ENCODE measurements around the gene KLHL29.

Gene KLHL29

GRCh38 chr2:23422089-23423061 lies 37.4 kb downstream of the KLHL29 start:
- DNase-seq (ENCODE audit: low read depth, low spot score): no peak

DNA sequence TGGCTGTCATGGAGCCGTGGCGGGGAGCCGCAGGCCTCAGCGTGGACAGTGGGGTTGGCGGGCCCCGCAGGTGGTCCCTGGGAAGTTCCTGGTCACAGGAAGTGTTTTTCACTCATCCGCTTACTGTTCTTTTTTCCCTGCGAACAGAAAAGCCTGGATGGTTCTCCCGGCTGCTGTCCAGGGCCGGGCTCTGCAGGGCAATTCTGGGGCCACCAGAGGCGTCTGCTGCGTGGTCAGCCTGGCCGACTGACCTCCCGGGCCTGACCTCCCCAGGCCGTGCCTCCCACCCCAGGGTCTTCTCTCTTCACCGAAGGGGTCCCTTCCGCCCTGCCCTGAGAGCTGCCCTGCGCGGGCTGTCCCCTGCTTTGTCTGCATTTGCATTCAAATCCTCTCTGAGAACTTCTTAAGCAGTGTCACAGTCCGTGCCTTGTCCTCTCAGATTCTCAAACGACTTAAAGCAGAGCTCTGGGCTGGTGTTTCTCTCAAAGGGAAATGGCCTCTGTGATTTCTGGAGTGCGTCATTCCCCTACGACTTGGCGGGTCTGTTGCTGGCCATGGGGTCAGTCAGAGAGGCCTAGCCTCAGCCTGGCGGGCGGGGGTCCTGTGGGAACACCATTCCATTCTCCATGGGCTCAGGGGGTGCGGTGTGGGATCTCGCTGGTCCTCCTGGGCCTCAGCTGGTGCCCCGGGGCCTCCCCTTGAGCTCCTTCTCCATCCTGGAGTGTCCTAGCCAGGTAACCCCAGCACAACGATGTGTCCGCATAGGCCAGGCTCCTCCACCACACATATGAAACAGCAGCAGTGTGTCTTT lies 38.3 kb downstream of the KLHL29 start:
- DNase-seq (ENCODE audit: low read depth, low spot score): no peak

DNA sequence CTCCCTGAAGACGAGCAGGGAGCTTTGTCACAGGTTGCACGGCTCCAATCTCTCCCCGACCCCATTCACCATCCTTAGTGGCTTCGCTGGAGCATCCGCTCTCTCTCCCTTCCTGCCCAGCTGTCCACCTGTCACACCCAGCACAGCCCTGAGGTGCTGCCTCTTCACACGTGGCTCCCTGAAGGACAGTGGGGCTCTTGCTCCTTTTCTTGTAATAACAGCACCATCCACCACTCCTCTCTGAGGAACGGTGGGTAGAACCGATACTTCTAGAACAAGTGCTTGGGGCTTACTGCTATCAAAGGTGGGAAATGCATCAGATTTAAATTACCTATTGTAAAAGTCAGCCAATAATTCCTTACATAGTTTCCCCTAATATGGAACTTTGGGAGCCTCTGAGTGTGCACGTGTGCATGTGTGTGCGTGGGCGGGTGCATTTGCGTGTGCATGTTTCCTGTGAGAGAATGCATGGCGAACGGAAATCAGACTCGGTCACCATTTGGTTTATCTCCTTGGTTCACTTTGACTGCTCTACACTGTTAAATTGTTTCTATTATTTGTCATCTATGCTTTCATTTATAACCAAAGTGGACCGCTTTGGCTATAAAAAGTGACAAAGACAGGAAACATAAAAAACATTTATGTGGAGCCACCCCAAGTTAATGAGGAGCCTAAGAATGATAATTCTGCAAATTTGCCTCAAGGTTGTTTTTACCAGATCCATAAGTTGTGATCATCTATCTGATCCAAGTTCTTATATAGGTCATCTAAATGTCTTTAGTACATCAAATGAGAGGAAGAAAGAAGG lies 39.1 kb downstream of the KLHL29 start:
- DNase-seq (ENCODE audit: low read depth, low spot score): no peak

DNA sequence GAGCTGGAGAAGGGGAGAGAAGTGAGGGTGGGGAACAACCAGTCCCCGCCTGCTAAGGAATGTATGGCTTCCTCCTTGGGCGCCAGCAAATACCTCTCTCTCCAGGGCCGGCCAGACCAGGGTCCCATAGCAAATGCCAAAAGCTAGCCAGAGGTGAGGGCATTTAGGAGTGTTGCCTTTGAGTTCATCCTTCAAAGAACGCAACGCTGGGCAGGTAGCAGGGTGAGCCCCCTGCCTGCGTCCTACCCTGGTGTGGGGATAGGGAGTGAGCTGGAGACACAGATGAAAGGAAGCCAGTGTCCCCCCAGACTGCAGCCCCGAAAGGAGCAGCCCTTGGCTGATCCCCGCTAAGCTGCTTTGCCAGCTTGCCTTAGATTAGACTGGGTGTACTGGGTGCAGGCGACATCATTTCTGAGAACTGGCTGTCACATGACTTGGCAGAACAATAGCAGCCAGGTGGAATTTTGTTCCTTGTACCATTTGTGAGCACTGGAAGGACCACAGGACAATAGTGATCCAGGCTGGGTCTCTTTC lies 40.4 kb downstream of the KLHL29 start:
- DNase-seq (ENCODE audit: low read depth, low spot score): no peak

- no peak for DNase-seq (ENCODE audit: low read depth, low spot score)
Measured at GRCh38 chr2:23425885-23426262, 40.9 kb downstream of the KLHL29 start.

DNA sequence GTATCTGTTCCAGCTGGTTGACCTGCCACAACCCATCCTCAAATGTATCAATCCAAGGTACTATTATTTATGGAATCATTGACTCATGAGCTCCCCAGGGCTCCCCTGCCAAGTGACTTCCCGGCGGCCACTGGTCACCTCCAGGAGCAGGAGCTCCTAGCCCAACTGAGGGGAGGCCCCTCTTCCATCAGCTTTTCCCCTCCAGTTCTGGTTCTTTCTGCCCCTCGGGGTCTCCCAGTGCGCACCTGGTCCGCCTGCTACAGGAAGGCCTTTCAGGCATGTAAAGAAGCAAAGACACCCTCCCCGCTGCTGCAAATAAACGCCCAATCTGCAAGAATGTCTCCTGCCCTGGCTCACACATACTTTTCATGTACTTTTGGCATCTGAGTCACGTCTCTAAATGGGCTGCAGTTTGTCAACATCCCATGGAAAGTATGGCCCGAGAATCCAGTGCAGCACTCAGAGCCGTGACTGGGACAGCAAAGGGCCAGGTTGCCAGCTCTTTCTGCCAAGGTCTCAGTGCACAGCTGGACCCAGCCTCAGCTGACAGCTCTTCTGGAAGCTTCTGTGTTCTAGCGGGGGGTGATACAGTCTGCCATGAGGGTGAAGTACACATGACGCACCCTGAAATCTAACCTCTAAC lies 41.4 kb downstream of the KLHL29 start:
- DNase-seq (ENCODE audit: low read depth, low spot score): no peak

DNA sequence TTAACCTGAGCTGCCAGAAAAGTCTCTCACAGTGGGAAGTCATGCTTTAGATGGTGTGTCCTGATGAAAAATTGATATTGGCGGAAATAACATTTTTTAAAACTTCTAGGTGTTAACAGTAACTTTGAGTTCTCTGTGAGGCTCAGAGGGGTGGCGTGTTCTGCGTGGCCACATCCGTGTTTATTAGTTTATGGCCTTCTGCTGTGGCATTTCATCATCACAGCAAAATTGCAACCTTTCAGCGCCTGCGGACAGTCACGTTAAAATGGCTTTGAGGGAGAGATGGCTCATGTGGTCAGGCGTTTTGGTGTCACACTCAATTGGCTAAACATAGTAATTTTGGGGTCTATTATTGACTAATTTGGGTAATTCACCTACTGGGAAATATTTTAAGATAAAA lies 42.4 kb downstream of the KLHL29 start:
- DNase-seq (ENCODE audit: low read depth, low spot score): no peak

- no peak for DNase-seq (ENCODE audit: low read depth, low spot score)
Measured at GRCh38 chr2:23427976-23428375, 43.0 kb downstream of the KLHL29 start.

GRCh38 chr2:23429036-23429435 lies 44.1 kb downstream of the KLHL29 start:
- DNase-seq (ENCODE audit: low read depth, low spot score): no peak

- DNase-seq (ENCODE audit: low read depth, low spot score): no peak
Measured at GRCh38 chr2:23430263-23430662, 45.3 kb downstream of the KLHL29 start.

DNA sequence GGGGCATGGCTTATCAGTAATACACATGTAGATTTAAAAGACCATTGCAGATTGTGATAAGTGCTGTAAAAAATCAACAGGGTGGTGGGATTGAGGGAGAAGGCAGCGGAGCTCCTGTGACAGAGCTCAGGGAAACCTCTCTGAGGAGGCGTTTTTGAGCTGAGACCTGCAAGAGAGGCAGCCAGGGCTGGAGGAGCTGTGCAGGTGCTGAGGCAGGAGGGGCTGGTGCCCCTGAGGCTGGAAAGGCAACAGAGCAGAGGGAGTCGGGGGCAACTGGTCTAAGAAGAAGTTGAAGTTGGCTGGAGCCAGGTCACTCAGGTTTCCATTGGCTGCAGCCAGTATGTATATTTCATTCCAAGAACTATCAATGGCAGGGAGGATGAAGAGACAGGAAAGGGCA lies 47.6 kb downstream of the KLHL29 start:
- DNase-seq (ENCODE audit: low read depth, low spot score): no peak

- DNase-seq (ENCODE audit: low read depth, low spot score): no peak
Measured at GRCh38 chr2:23433282-23433681, 48.3 kb downstream of the KLHL29 start.

- DNase-seq (ENCODE audit: low read depth, low spot score): no peak
Measured at GRCh38 chr2:23434721-23435121, 49.7 kb downstream of the KLHL29 start.

DNA sequence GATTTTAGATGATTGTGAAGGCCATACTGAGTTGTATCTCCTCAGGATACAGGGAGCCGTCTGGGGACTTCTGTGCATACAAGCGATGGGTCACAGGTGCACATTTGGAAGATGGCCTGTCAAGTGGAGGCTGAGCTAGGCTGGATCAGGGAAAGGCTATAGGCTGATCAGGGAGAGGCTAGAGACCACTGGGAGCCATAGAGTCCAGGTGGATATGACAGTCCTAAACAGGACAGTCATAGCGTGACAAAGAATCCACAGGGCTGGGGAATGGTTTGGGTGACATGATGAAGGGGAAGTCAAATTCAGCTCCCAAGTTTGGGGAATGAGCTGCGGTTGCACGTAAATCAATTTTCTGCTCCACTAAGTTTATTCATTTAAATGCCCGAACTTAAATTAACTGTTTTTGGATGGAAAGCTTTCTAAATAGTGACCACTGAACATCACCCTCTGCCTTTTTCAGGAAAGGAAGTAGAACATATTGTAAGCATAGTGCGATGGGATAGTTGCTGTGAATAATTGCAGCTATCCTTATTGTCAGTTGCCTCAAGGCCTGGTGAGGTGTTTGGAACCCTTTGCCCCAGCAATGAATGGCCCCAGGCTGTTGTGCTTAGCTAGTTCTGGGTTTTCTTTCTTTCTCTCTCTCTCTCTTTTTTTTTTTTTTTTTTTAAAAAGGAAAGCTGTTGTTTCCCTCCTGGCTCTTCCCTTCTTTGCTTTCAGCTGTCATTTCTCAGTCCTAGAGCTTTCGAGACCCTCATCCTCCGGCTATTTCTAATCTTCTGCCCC lies 50.5 kb downstream of the KLHL29 start:
- no peak for DNase-seq (ENCODE audit: low read depth, low spot score)

DNA sequence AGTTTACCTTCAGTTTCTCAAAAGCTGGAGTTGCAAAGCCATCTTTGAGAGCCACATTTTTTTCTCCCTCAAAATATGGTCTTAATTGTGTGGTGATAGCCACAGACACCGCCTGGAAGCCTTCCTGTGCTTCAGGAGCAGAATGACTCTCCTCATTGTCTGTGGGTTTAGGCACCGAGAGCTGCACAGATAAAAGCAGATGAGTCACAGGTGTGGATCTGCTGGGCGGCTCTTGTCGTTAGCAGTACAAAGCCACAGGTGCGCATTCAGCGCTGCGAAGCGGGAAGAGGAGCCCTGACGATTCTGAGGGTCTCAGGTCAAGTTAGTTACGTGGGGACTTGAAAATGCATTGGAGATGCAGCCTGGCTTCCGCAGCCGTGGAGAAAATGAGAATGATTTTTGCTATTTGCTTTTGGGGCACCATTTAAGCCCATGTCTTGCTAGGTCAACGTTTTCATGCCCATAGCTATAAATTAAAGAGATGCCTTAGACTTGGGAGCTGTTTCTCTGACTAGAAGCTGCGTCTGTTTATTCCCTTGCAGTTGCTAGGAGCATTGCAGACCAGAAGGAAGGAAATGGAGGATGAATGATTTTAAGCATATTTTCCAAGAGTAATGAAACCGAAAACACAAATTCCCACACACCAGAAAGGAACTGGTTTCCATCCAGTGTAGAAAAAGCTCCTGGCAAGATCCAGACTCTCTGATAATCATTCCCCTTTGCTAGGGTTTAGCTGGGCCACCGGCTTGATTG lies 51.5 kb downstream of the KLHL29 start:
- no peak for DNase-seq (ENCODE audit: low read depth, low spot score)

GRCh38 chr2:23441414-23441813 lies 56.4 kb downstream of the KLHL29 start:
- DNase-seq (ENCODE audit: low read depth, low spot score): no peak

DNA sequence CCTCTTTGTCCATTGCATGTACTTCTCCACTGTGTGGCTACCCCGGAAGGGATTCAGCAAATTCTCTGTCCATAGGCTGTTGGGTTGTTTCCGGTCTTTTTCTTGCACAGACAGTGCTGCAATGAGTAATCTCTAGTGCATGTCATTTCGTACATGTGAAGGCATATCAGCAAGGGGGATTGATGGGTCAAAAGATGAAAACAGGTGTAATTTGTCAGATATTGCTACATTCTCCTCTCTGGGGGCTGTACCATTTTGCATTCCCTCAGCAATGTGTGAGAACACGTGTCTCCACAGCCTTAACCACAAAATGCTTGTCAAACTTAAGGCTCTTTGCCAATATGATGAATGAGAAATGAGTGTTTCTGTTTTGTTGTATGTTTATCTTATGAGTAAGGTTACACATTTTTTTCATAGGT lies 60.5 kb downstream of the KLHL29 start:
- DNase-seq (ENCODE audit: low read depth, low spot score): no peak

DNA sequence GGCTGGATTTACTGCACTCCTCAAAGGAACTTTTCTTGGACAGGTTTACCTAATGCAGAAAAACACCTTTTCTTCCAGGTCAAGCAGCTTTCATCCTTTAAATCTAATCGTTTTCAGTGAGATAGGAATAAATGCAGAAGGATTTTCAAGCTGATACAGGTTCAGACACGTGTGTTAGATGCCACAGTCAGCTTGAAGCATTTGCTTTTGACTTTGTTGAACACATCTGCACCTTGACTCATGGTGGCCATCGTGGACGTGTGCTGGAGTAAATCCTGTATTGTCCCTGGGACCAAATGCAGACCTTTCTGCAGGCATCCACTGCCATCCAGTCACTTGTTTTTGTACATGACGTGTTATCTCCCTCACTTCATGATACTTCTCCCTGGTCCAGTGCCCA lies 61.9 kb downstream of the KLHL29 start:
- no peak for DNase-seq (ENCODE audit: low read depth, low spot score)

- no peak for DNase-seq (ENCODE audit: low read depth, low spot score)
Measured at GRCh38 chr2:23447405-23447804, 62.4 kb downstream of the KLHL29 start.

GRCh38 chr2:23448906-23449305 lies 63.9 kb downstream of the KLHL29 start:
- DNase-seq (ENCODE audit: low read depth, low spot score): no peak
